ENCODE results near the gene CCDC182. TPM values are rescaled to one million over a fixed set of nuclear protein-coding genes. Genes with fewer than 3 reads are reported as not detected.

CCDC182 gene
- polyA plus RNA-seq, 1 of the 3 experiments (the other 2 are of a cell fraction): not detected

DNA sequence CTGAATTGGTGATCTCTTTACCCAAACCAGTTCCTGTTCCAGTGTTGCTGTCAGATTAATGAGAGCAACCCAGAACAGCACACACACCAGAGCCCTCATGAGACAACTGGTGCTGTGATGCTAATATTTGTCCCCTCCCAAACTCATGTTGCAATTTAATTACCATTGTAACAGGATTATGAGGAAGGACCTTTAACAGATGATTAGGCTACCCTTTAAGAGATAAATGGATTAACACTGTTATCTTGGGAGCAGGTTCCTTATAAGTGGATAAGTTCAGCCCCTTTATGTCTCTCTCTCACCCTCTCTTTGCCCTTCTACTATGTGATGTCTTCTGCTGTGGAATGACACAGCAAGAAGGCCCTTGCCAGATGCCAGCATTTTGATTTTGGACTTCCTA, 1.1 kb upstream of the CCDC182 start:
- no peak for DNase-seq
- POLR2A ChIA-PET: interaction anchor here (2.0 to 2.3 kb wide), 2 partner anchors 37 to 160 kb away, joined by 10 to 16 read pairs; no protein-coding TSS in a partner anchor
- no peaks in the 10 kb centered on the region for H4K20me1 ChIP-seq (ENCODE audit: insufficient read depth)
- no peaks in the 10 kb centered on the region for H3F3A ChIP-seq (replicated peaks; ENCODE audit: insufficient read depth)
- no peak overlapping the region for H3K9ac ChIP-seq
- no peaks in the 10 kb centered on the region for H3K9me2 ChIP-seq
- no peaks in the 10 kb centered on the region for H3K36me3 ChIP-seq (replicated peaks in 1 of 2; ENCODE audit: control insufficient read depth in 1 of 2, insufficient read depth in 2 of 2, low read length in 1 of 2)
- peaks cover 0 to 30% of the 10 kb centered on the region in 2 experiments; a peak in 2 of 4 replicates for H3K4me1 ChIP-seq (ENCODE audit: control insufficient read depth in 1 of 2, insufficient read depth in 2 of 2, low read depth in 1 of 2, low read length in 1 of 2)
- H2AFZ ChIP-seq (ENCODE audit: low read depth): no peak overlapping the region
- no peak overlapping the region for H3K4me2 ChIP-seq
- no peak overlapping the region for H3K4me3 ChIP-seq (ENCODE audit: low read depth in 2 of 2, low read length in 1 of 2)
- no peaks in the 10 kb centered on the region for H3K79me2 ChIP-seq (ENCODE audit: insufficient read depth)
- CTCF ChIA-PET: interaction anchor here (0.6 to 9.4 kb wide), 30 partner anchors 10 to 625 kb away, joined by 3 to 117 read pairs (median 7); no protein-coding TSS in a partner anchor
- H3K9me3 ChIP-seq: no peaks in the 10 kb centered on the region
- TF ChIP-seq MEF2A (IDR thresholded peaks at IDR 0.05; ENCODE audit: borderline replicate concordance, low read depth) (no peak), EP300 (IDR thresholded peaks at IDR 0.05; ENCODE audit: borderline replicate concordance in 1 of 2, low read depth in 1 of 2, low read length in 1 of 2) (peak in 1 of 2 experiments; percentile 35; a peak in 1 of 4 replicates)
- peaks cover 18% of the 10 kb centered on the region; the same call in 1 of the 2 replicates for H3K27me3 ChIP-seq (ENCODE audit: insufficient read depth)
- H3K27ac ChIP-seq (ENCODE audit: low read depth in 2 of 2, low read length in 1 of 2): peak overlapping the region in 1 of 2 experiments; percentile 48; a peak in 2 of 4 replicates

DNA sequence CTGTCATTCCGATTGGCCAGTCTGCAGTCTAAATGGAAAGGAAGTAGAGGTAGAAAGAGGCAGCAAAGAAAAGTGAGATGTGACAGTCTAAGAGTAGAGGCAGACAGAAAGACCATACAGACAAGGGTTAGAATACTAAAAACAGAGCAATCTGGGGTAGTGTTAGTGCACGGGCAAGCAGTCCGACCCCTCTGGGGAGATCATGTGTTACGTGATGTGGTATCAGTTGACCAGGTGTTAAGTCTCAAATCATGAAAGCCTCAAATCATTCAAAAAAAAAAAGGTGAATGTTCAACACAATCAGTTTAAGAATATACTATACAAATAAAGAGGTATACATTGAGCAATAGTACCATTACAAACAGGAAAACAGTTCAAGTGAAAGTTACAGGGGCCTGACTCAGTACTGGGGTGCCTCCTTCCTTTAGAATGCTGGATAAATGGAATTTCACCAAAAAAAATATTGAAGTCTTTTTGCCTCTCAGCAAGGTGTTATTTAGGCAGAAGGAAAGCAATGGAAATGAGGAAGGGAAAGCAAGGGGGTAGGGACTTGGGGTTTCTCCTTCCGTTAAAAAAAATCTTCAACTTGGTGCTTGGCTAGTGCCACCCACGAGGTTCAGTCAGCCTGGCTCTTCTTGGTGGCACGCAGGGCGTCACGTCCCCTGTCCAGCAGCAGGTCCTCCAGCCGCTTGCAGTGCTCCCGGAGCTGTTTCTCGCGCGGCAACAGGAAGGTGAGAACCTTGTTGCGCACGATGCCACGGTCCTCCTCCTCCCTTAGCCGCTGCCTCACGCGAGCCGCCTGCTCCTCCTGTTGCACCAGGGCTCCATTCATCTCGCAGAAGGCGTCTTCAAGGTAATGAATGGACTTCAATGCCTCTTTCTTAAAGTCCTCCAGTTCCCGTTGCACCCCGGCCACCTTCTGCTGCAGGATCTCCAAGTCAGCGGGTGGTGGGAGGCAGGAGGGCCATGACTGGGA, 616 bp downstream of the CCDC182 start:
- no peaks in the 10 kb centered on the region for H3K9me2 ChIP-seq
- H3K9ac ChIP-seq: no peak overlapping the region
- no peaks in the 10 kb centered on the region for H3K9me3 ChIP-seq
- 66% methylated on average over 18 of the region's 26 CpGs for WGBS (ENCODE audit: low lambda C conversion rate)
- H3K4me1 ChIP-seq (ENCODE audit: control insufficient read depth in 1 of 2, insufficient read depth in 2 of 2, low read depth in 1 of 2, low read length in 1 of 2): peaks cover 0 to 27% of the 10 kb centered on the region in 2 experiments; a peak in 2 of 4 replicates
- POLR2A ChIA-PET: interaction anchor here (0.5 kb wide), 1 partner anchor 140 kb away, joined by 4 read pairs; no protein-coding TSS in a partner anchor
- H3F3A ChIP-seq (replicated peaks; ENCODE audit: insufficient read depth): no peaks in the 10 kb centered on the region
- H3K36me3 ChIP-seq (replicated peaks in 1 of 2; ENCODE audit: control insufficient read depth in 1 of 2, insufficient read depth in 2 of 2, low read length in 1 of 2): no peaks in the 10 kb centered on the region
- no peaks in the 10 kb centered on the region for H3K79me2 ChIP-seq (ENCODE audit: insufficient read depth)
- no peak overlapping the region for H3K27ac ChIP-seq (ENCODE audit: low read depth in 2 of 2, low read length in 1 of 2)
- peaks cover 17% of the 10 kb centered on the region for H3K27me3 ChIP-seq (ENCODE audit: insufficient read depth)
- no peak overlapping the region for H2AFZ ChIP-seq (ENCODE audit: low read depth)
- CTCF ChIA-PET: interaction anchor here (1.0 to 6.2 kb wide), 7 partner anchors 8 to 88 kb away, joined by 3 to 86 read pairs (median 5); no protein-coding TSS in a partner anchor
- H4K20me1 ChIP-seq (ENCODE audit: insufficient read depth): no peaks in the 10 kb centered on the region
- TF ChIP-seq PBX3 (IDR thresholded peaks at IDR 0.05) (no peak), FOXJ3 (CRISPR knock-in tag; IDR thresholded peaks at IDR 0.05) (no peak), MEF2A (IDR thresholded peaks at IDR 0.05; ENCODE audit: borderline replicate concordance, low read depth) (no peak)
- DNase-seq: no peak
- H3K4me3 ChIP-seq (ENCODE audit: low read depth in 2 of 2, low read length in 1 of 2): no peak overlapping the region
- no peak overlapping the region for H3K4me2 ChIP-seq

DNA sequence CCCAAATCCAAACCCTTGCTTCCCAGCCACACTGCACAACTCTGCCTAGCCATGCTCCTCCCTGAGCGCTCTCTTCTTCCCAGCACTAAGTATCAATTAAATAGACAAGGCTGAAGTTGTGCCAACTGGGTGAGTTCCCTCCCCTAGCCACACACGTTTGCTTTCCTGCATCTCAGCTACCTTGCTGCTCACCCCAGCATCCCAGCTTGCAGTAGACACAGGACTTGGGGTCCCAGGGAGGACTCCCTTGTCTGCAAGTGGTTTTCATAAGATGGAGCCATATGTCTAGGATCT, 4.9 kb downstream of the CCDC182 start:
- Histone ChIP-seq H3K4me2 (no peak overlapping the region), H3K9me3 (no peaks in the 10 kb centered on the region), H3K9ac (no peak overlapping the region), H4K20me1 (ENCODE audit: insufficient read depth) (no peaks in the 10 kb centered on the region), H3K4me3 (ENCODE audit: low read depth in 2 of 2, low read length in 1 of 2) (no peak overlapping the region), H3K27ac (ENCODE audit: low read depth in 2 of 2, low read length in 1 of 2) (peak overlapping the region in 1 of 2 experiments; percentile 96; a peak in 2 of 4 replicates), H3K9me2 (no peaks in the 10 kb centered on the region), H3F3A (replicated peaks; ENCODE audit: insufficient read depth) (no peaks in the 10 kb centered on the region), H3K4me1 (ENCODE audit: control insufficient read depth in 1 of 2, insufficient read depth in 2 of 2, low read depth in 1 of 2, low read length in 1 of 2) (peaks cover 0 to 17% of the 10 kb centered on the region in 2 experiments; a peak in 2 of 4 replicates), H3K36me3 (replicated peaks in 1 of 2; ENCODE audit: control insufficient read depth in 1 of 2, insufficient read depth in 2 of 2, low read length in 1 of 2) (no peaks in the 10 kb centered on the region), H3K79me2 (ENCODE audit: insufficient read depth) (no peaks in the 10 kb centered on the region), H2AFZ (ENCODE audit: low read depth) (no peak overlapping the region), H3K27me3 (ENCODE audit: insufficient read depth) (peaks cover 16% of the 10 kb centered on the region)
- no peak for DNase-seq
- 40% methylated on average over 2 of the region's 2 CpGs for WGBS (ENCODE audit: low lambda C conversion rate)
- POLR2A ChIA-PET: interaction anchor here (0.8 to 3.0 kb wide), 9 partner anchors 12 to 319 kb away, joined by 3 to 16 read pairs (median 4); no protein-coding TSS in a partner anchor
- CTCF ChIA-PET: interaction anchor here (0.6 to 6.2 kb wide), 52 partner anchors 9 to 619 kb away, joined by 3 to 86 read pairs (median 4); no protein-coding TSS in a partner anchor
- no peak for TF ChIP-seq USF1 (IDR thresholded peaks at IDR 0.05; ENCODE audit: borderline replicate concordance, low read depth)
- TF ChIP-seq ELF1 (IDR thresholded peaks at IDR 0.05): no peak
- no peak for TF ChIP-seq EZH2phosphoT487 (IDR thresholded peaks at IDR 0.05; ENCODE audit: borderline replicate concordance, low read depth)
- TF ChIP-seq GABPA (IDR thresholded peaks at IDR 0.05; ENCODE audit: low read depth): no peak
- TF ChIP-seq SIN3A (IDR thresholded peaks at IDR 0.05; ENCODE audit: borderline replicate concordance, low read depth, low read length): no peak
- TF ChIP-seq EP300 (IDR thresholded peaks at IDR 0.05; ENCODE audit: borderline replicate concordance in 1 of 2, low read depth in 1 of 2, low read length in 1 of 2): no peak
- TF ChIP-seq GATA2 (CRISPR knock-in tag; IDR thresholded peaks at IDR 0.05): no peak
- no peak for TF ChIP-seq RXRA (IDR thresholded peaks at IDR 0.05; ENCODE audit: borderline replicate concordance, low read depth)
- no peak for TF ChIP-seq YY1 (IDR thresholded peaks at IDR 0.05; ENCODE audit: low read depth)
- no peak for TF ChIP-seq NRF1 (IDR thresholded peaks at IDR 0.05; ENCODE audit: low read depth, low read length)
- no peak for TF ChIP-seq CTCF (IDR thresholded peaks at IDR 0.05)
- TF ChIP-seq FOXJ3 (CRISPR knock-in tag; IDR thresholded peaks at IDR 0.05): no peak
- no peak for TF ChIP-seq TAF1 (IDR thresholded peaks at IDR 0.05; ENCODE audit: borderline replicate concordance, low read depth, low read length)
- no peak for TF ChIP-seq SMC3 (IDR thresholded peaks at IDR 0.05; ENCODE audit: low read depth, low read length)

Measured in SK-N-SH (cell line).